Measurements from ENCODE around the gene CEACAM7.

- TF ChIP-seq, protein P1, sequence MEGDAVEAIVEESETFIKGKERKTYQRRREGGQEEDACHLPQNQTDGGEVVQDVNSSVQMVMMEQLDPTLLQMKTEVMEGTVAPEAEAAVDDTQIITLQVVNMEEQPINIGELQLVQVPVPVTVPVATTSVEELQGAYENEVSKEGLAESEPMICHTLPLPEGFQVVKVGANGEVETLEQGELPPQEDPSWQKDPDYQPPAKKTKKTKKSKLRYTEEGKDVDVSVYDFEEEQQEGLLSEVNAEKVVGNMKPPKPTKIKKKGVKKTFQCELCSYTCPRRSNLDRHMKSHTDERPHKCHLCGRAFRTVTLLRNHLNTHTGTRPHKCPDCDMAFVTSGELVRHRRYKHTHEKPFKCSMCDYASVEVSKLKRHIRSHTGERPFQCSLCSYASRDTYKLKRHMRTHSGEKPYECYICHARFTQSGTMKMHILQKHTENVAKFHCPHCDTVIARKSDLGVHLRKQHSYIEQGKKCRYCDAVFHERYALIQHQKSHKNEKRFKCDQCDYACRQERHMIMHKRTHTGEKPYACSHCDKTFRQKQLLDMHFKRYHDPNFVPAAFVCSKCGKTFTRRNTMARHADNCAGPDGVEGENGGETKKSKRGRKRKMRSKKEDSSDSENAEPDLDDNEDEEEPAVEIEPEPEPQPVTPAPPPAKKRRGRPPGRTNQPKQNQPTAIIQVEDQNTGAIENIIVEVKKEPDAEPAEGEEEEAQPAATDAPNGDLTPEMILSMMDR (conservative IDR thresholded peaks at IDR 0.05), result no peak
- no peak for TF ChIP-seq EZH2 (IDR thresholded peaks at IDR 0.05; ENCODE audit: low read depth)
Measured at GRCh38 chr19:41707502-41707812, 19.4 kb upstream of the CEACAM7 start.
